ENCODE measurements around the gene ARL15.

The ARL15 gene

DNA sequence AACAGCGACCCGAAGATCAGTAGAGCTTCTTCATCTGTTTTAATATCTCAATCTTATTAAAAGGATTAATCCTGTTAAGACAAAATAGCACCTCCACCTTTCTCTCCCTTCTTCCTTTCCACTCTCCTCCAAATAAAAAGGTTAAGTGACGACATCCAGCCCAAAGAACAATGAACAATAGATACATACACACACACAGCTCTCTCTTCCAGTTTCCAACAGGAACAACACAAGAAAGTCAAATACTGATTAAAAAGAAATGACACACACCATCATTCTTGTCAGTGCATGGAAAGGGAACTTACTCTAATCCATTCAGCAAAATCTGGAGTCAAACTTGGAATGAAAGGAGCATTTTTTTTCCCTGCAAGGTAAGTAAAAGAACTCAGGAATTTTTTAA is 2.8 kb downstream of the ARL15 start:
- POLR2A ChIA-PET = no interaction called here
- 100% methylated on average over 3 of the region's 3 CpGs for WGBS (ENCODE audit: insufficient coverage)
- H3K27ac ChIP-seq (ENCODE audit: insufficient read depth in 1 of 2, low read depth in 1 of 2, low read length in 2 of 2, poor library complexity in 1 of 2, severe bottlenecking in 2 of 2) = no peak overlapping the region
- peaks cover 6 to 42% (median 17%) of the 10 kb centered on the region in 4 experiments for H3K4me1 ChIP-seq (ENCODE audit: control extremely low read depth in 1 of 4, control insufficient read depth in 4 of 4, insufficient read depth in 4 of 4, low read length in 3 of 4)
- H3K9me3 ChIP-seq (ENCODE audit: control extremely low read depth in 1 of 5, control insufficient read depth in 4 of 5, insufficient read depth in 2 of 5, low read depth in 1 of 5, low read length in 4 of 5) = no peaks in the 10 kb centered on the region
- no peak for DNase-seq
- no peaks in the 10 kb centered on the region for H3K27me3 ChIP-seq (replicated peaks in 2 of 5; ENCODE audit: control insufficient read depth in 4 of 5, insufficient read depth in 5 of 5, low read length in 4 of 5)
- H3K4me3 ChIP-seq (ENCODE audit: control insufficient read depth in 1 of 7, extremely low read depth in 1 of 7, insufficient read depth in 4 of 7, low read depth in 2 of 7, low read length in 6 of 7) = no peak overlapping the region
- CTCF ChIA-PET = interaction anchor here (0.7 kb wide), 1 partner anchor 53 kb away, joined by 3 read pairs; no protein-coding TSS in a partner anchor
- H3K36me3 ChIP-seq (ENCODE audit: control insufficient read depth in 4 of 4, insufficient read depth in 4 of 4, low read length in 3 of 4) = no peaks in the 10 kb centered on the region

DNA sequence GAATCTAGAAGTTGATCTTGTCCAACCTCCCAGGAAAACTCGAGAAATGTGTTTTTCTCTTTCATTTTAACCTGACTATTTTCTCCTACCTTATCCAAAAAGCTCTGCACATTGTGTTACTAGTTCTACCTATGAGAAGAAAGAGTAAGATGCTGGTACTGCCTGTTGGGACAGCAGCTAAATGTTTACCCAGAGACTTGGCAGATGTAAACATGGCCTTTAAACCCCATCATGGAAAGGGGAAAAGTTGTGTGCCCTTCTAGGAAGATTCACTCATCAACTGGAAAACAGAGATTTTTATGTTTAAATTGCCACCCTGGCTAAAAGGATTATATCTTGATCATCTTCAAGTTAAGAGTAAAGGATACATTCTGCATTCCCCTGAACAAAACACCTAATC is 3.5 kb downstream of the ARL15 start:
- no peak for DNase-seq
- POLR2A ChIA-PET = no interaction called here
- Histone ChIP-seq H3K4me1 (ENCODE audit: control extremely low read depth in 1 of 4, control insufficient read depth in 4 of 4, insufficient read depth in 4 of 4, low read length in 3 of 4) (peaks cover 8 to 47% (median 20%) of the 10 kb centered on the region in 4 experiments), H3K27ac (ENCODE audit: insufficient read depth in 1 of 2, low read depth in 1 of 2, low read length in 2 of 2, poor library complexity in 1 of 2, severe bottlenecking in 2 of 2) (no peak overlapping the region), H3K9me3 (ENCODE audit: control extremely low read depth in 1 of 5, control insufficient read depth in 4 of 5, insufficient read depth in 2 of 5, low read depth in 1 of 5, low read length in 4 of 5) (no peaks in the 10 kb centered on the region), H3K4me3 (ENCODE audit: control insufficient read depth in 1 of 7, extremely low read depth in 1 of 7, insufficient read depth in 4 of 7, low read depth in 2 of 7, low read length in 6 of 7) (no peak overlapping the region), H3K27me3 (replicated peaks in 2 of 5; ENCODE audit: control insufficient read depth in 4 of 5, insufficient read depth in 5 of 5, low read length in 4 of 5) (no peaks in the 10 kb centered on the region), H3K36me3 (ENCODE audit: control insufficient read depth in 4 of 4, insufficient read depth in 4 of 4, low read length in 3 of 4) (no peaks in the 10 kb centered on the region)
- WGBS (ENCODE audit: insufficient coverage) = no CpG with 5 or more reads among the region's 1 CpG
- CTCF ChIA-PET = interaction anchor here (0.7 kb wide), 1 partner anchor 52 kb away, joined by 3 read pairs; no protein-coding TSS in a partner anchor

DNA sequence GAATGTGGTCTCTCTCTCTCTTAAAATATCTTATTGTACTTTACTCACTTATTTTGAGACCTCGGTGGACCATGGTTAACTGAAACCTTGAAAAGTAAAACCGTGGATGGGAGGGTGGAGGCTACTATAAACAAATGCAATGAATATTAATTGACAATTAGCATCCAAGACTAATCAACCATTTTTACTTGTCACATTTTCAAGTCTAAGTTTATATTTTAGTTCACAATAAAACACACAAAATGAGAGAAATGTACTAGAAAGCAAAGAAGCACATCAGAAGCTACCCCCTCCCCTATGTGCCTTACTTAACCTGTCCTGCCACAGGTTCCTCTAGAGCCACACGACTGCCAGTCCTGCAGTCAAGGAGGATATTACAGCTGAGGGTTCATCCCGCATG is 4.6 kb downstream of the ARL15 start:
- POLR2A ChIA-PET = no interaction called here
- no peaks in the 10 kb centered on the region for H3K27me3 ChIP-seq (replicated peaks in 2 of 5; ENCODE audit: control insufficient read depth in 4 of 5, insufficient read depth in 5 of 5, low read length in 4 of 5)
- WGBS (ENCODE audit: insufficient coverage) = 95% methylated on average over 2 of the region's 4 CpGs
- no peak overlapping the region for H3K27ac ChIP-seq (ENCODE audit: insufficient read depth in 1 of 2, low read depth in 1 of 2, low read length in 2 of 2, poor library complexity in 1 of 2, severe bottlenecking in 2 of 2)
- H3K4me3 ChIP-seq (ENCODE audit: control insufficient read depth in 1 of 7, extremely low read depth in 1 of 7, insufficient read depth in 4 of 7, low read depth in 2 of 7, low read length in 6 of 7) = no peak overlapping the region
- no peaks in the 10 kb centered on the region for H3K9me3 ChIP-seq (ENCODE audit: control extremely low read depth in 1 of 5, control insufficient read depth in 4 of 5, insufficient read depth in 2 of 5, low read depth in 1 of 5, low read length in 4 of 5)
- H3K36me3 ChIP-seq (ENCODE audit: control insufficient read depth in 4 of 4, insufficient read depth in 4 of 4, low read length in 3 of 4) = no peaks in the 10 kb centered on the region
- CTCF ChIA-PET = no interaction called here
- H3K4me1 ChIP-seq (ENCODE audit: control extremely low read depth in 1 of 4, control insufficient read depth in 4 of 4, insufficient read depth in 4 of 4, low read length in 3 of 4) = peaks cover 4 to 46% (median 16%) of the 10 kb centered on the region in 4 experiments
- no peak for DNase-seq

DNA sequence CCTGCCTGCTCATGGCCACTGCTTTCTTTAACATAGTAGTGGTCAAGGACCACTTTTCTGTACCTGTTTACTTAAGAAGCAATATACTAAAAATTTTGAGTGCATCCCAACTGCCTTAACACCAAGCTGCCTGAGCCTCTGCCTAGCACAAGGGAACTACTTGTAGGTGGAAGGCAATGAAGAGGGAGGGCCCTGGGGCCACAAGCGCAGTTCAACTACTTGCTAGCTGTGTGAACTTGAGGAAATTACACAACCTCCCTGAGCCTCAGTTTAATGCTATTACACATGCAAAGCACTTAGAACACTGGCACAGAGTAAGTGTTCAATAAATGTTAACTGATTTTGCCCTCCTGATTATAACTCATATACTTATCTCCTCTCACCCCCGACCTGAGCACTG is 6.3 kb downstream of the ARL15 start:
- CTCF ChIA-PET = no interaction called here
- H3K27ac ChIP-seq (ENCODE audit: insufficient read depth in 1 of 2, low read depth in 1 of 2, low read length in 2 of 2, poor library complexity in 1 of 2, severe bottlenecking in 2 of 2) = no peak overlapping the region
- WGBS (ENCODE audit: insufficient coverage) = 100% methylated on average over 2 of the region's 2 CpGs

DNA sequence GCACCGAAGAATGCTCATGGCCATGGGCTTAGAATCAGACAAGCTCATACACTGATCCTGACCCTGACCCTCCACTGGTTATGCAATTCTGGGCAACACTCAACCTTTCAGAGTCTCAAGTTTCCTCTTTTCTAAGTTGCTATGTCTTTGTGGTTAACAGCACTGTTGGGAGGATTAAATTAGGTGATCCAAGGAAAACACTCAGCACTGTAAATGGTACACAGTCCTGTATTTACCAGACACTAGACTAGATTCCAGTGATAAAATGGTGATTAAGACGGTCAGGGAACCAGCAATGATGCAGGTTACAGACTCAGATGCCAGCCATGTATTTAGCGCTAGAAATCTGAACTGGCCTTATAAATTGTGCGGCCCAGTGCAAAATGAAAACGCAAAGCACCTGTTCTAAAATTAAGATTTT is 8.1 kb downstream of the ARL15 start:
- WGBS (ENCODE audit: insufficient coverage) = 90% methylated on average over 4 of the region's 5 CpGs
- peaks cover 4 to 33% (median 7%) of the 10 kb centered on the region in 4 experiments for H3K4me1 ChIP-seq (ENCODE audit: control extremely low read depth in 1 of 4, control insufficient read depth in 4 of 4, insufficient read depth in 4 of 4, low read length in 3 of 4)
- CTCF ChIA-PET = interaction anchor here (1.6 kb wide), 1 partner anchor 58 kb away, joined by 4 read pairs; no protein-coding TSS in a partner anchor
- H3K27me3 ChIP-seq (replicated peaks in 2 of 5; ENCODE audit: control insufficient read depth in 4 of 5, insufficient read depth in 5 of 5, low read length in 4 of 5) = no peaks in the 10 kb centered on the region
- no peaks in the 10 kb centered on the region for H3K9me3 ChIP-seq (ENCODE audit: control extremely low read depth in 1 of 5, control insufficient read depth in 4 of 5, insufficient read depth in 2 of 5, low read depth in 1 of 5, low read length in 4 of 5)
- peak in 2 of 3 donors; percentile 49 to 56 for DNase-seq
- POLR2A ChIA-PET = no interaction called here
- H3K36me3 ChIP-seq (ENCODE audit: control insufficient read depth in 4 of 4, insufficient read depth in 4 of 4, low read length in 3 of 4) = no peaks in the 10 kb centered on the region
- no peak overlapping the region for H3K27ac ChIP-seq (ENCODE audit: insufficient read depth in 1 of 2, low read depth in 1 of 2, low read length in 2 of 2, poor library complexity in 1 of 2, severe bottlenecking in 2 of 2)
- H3K4me3 ChIP-seq (ENCODE audit: control insufficient read depth in 1 of 7, extremely low read depth in 1 of 7, insufficient read depth in 4 of 7, low read depth in 2 of 7, low read length in 6 of 7) = no peak overlapping the region

More for the DNA sequence above, 6.3 kb downstream of the ARL15 start:
- POLR2A ChIA-PET = no interaction called here
- H3K27me3 ChIP-seq (replicated peaks in 2 of 5; ENCODE audit: control insufficient read depth in 4 of 5, insufficient read depth in 5 of 5, low read length in 4 of 5) = no peaks in the 10 kb centered on the region
- no peak for DNase-seq
- H3K4me3 ChIP-seq (ENCODE audit: control insufficient read depth in 1 of 7, extremely low read depth in 1 of 7, insufficient read depth in 4 of 7, low read depth in 2 of 7, low read length in 6 of 7) = no peak overlapping the region
- H3K4me1 ChIP-seq (ENCODE audit: control extremely low read depth in 1 of 4, control insufficient read depth in 4 of 4, insufficient read depth in 4 of 4, low read length in 3 of 4) = peaks cover 4 to 39% (median 10%) of the 10 kb centered on the region in 4 experiments
- H3K36me3 ChIP-seq (ENCODE audit: control insufficient read depth in 4 of 4, insufficient read depth in 4 of 4, low read length in 3 of 4) = no peaks in the 10 kb centered on the region
- H3K9me3 ChIP-seq (ENCODE audit: control extremely low read depth in 1 of 5, control insufficient read depth in 4 of 5, insufficient read depth in 2 of 5, low read depth in 1 of 5, low read length in 4 of 5) = no peaks in the 10 kb centered on the region

DNA sequence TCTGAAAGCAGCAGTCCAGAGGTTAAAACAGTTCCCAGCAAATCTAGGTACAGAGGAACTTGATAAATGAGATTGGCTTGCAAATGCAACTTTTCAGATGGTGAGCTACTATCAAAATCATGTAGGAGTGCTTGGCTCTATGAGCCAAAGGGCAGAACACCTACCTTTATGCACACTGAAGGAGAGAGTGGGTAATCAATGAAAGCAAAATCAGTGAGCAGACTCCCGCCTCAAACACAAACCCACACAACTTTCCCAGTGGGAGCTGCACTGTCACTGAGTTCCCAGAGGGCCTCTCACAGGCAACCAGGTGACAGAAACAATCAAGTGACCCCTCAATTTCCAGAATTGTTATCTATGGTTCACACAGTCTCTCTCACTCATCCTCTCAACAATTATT is 8.5 kb downstream of the ARL15 start:
- H3K27me3 ChIP-seq (replicated peaks in 2 of 5; ENCODE audit: control insufficient read depth in 4 of 5, insufficient read depth in 5 of 5, low read length in 4 of 5) = no peaks in the 10 kb centered on the region
- H3K36me3 ChIP-seq (ENCODE audit: control insufficient read depth in 4 of 4, insufficient read depth in 4 of 4, low read length in 3 of 4) = no peaks in the 10 kb centered on the region
- H3K4me1 ChIP-seq (ENCODE audit: control extremely low read depth in 1 of 4, control insufficient read depth in 4 of 4, insufficient read depth in 4 of 4, low read length in 3 of 4) = peaks cover 4 to 33% (median 7%) of the 10 kb centered on the region in 4 experiments
- no peak for DNase-seq
- CTCF ChIA-PET = interaction anchor here (1.6 kb wide), 1 partner anchor 58 kb away, joined by 4 read pairs; no protein-coding TSS in a partner anchor
- H3K27ac ChIP-seq (ENCODE audit: insufficient read depth in 1 of 2, low read depth in 1 of 2, low read length in 2 of 2, poor library complexity in 1 of 2, severe bottlenecking in 2 of 2) = no peak overlapping the region
- no peaks in the 10 kb centered on the region for H3K9me3 ChIP-seq (ENCODE audit: control extremely low read depth in 1 of 5, control insufficient read depth in 4 of 5, insufficient read depth in 2 of 5, low read depth in 1 of 5, low read length in 4 of 5)
- H3K4me3 ChIP-seq (ENCODE audit: control insufficient read depth in 1 of 7, extremely low read depth in 1 of 7, insufficient read depth in 4 of 7, low read depth in 2 of 7, low read length in 6 of 7) = no peak overlapping the region
- POLR2A ChIA-PET = no interaction called here
- WGBS (ENCODE audit: insufficient coverage) = 100% methylated on average over 1 of the region's 1 CpG

DNA sequence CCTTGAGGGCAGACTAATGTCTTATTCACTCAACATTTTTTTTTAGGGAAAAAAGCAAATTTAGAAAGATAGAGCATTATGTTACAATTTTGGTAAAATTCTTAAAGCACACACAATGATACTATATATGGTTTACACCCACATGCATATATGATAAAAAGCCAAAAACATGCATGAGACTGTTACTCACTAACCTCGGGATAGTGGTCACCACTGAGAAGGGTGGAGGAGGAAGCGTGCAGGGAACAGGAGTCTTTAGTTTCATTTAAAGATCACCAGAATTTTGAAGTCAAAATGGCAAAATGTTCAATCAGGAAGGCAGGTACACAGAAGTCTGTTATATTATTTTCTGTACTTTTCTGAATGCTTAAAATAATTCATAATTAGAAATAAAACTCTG is 9.2 kb downstream of the ARL15 start:
- no CpG with 5 or more reads among the region's 2 CpGs for WGBS (ENCODE audit: insufficient coverage)
- peak in 1 of 3 donors; percentile 40 for DNase-seq
- Histone ChIP-seq H3K4me3 (ENCODE audit: control insufficient read depth in 1 of 7, extremely low read depth in 1 of 7, insufficient read depth in 4 of 7, low read depth in 2 of 7, low read length in 6 of 7) (no peak overlapping the region), H3K4me1 (ENCODE audit: control extremely low read depth in 1 of 4, control insufficient read depth in 4 of 4, insufficient read depth in 4 of 4, low read length in 3 of 4) (peaks cover 4 to 40% (median 10%) of the 10 kb centered on the region in 4 experiments), H3K36me3 (ENCODE audit: control insufficient read depth in 4 of 4, insufficient read depth in 4 of 4, low read length in 3 of 4) (no peaks in the 10 kb centered on the region), H3K27me3 (replicated peaks in 2 of 5; ENCODE audit: control insufficient read depth in 4 of 5, insufficient read depth in 5 of 5, low read length in 4 of 5) (no peaks in the 10 kb centered on the region), H3K27ac (ENCODE audit: insufficient read depth in 1 of 2, low read depth in 1 of 2, low read length in 2 of 2, poor library complexity in 1 of 2, severe bottlenecking in 2 of 2) (no peak overlapping the region), H3K9me3 (ENCODE audit: control extremely low read depth in 1 of 5, control insufficient read depth in 4 of 5, insufficient read depth in 2 of 5, low read depth in 1 of 5, low read length in 4 of 5) (no peaks in the 10 kb centered on the region)
- POLR2A ChIA-PET = no interaction called here
- CTCF ChIA-PET = interaction anchor here (1.6 kb wide), 1 partner anchor 57 kb away, joined by 4 read pairs; no protein-coding TSS in a partner anchor
